ENCODE data around the gene TAP1.

The TAP1 gene

DNA sequence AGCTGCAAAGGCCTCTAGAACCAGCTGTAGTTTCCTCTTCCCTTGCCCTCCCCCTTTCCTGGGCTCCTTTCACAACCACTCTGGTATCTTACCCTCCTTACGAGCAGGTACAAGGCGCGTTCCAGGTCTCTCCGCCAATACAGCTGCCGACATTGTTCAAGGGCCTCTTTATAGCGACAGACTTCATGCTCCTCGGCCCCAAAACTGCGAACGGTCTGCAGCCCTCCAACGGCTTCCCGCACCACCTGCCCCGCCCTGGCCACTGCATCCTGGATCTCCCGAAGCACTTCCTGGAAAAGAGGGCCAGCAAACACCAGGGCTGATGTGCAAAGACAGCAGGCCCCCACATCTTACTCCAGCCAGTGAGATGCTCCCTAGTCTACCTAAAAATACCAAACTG, 21.0 kb downstream of the TAP1 start:
- TF ChIP-seq, protein P1, sequence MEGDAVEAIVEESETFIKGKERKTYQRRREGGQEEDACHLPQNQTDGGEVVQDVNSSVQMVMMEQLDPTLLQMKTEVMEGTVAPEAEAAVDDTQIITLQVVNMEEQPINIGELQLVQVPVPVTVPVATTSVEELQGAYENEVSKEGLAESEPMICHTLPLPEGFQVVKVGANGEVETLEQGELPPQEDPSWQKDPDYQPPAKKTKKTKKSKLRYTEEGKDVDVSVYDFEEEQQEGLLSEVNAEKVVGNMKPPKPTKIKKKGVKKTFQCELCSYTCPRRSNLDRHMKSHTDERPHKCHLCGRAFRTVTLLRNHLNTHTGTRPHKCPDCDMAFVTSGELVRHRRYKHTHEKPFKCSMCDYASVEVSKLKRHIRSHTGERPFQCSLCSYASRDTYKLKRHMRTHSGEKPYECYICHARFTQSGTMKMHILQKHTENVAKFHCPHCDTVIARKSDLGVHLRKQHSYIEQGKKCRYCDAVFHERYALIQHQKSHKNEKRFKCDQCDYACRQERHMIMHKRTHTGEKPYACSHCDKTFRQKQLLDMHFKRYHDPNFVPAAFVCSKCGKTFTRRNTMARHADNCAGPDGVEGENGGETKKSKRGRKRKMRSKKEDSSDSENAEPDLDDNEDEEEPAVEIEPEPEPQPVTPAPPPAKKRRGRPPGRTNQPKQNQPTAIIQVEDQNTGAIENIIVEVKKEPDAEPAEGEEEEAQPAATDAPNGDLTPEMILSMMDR (IDR thresholded peaks at IDR 0.05; ENCODE audit: extremely low read depth, insufficient read depth, missing control alignments), result no peak
- no peak for DNase-seq (ENCODE audit: low spot score)

DNA sequence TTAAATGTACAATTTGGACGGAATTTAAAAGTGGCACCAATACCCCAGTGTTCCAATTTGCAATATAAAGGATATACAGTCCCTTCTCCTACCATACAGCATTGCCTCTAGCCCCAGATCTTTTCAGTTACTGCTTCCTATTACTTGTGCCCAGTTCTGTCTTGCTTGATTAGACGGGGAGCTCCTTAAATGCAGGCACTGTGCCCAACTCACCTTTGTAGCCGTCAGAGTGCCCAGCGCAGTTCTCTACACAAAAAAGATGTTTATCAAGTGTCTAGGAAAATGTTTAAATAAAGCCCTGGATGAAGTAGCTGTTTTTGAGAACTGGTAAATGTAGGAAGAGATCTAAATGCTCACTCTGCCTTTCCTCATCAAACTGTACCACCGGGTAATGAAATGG, 22.6 kb downstream of the TAP1 start:
- in situ Hi-C loops (cut with MboI; ENCODE audit: low pct_unique_long_range_greater_than_20kb, low sequenced_read_pairs, unreplicated experiment), result no loop called here
- TF ChIP-seq, protein P1 (IDR thresholded peaks at IDR 0.05; ENCODE audit: extremely low read depth, insufficient read depth, missing control alignments), result no peak
- no peak for DNase-seq (ENCODE audit: low spot score)

More for the DNA sequence above, 21.0 kb downstream of the TAP1 start:
- in situ Hi-C loops (cut with MboI; ENCODE audit: low pct_unique_long_range_greater_than_20kb, low sequenced_read_pairs, unreplicated experiment), result no loop called here

DNA sequence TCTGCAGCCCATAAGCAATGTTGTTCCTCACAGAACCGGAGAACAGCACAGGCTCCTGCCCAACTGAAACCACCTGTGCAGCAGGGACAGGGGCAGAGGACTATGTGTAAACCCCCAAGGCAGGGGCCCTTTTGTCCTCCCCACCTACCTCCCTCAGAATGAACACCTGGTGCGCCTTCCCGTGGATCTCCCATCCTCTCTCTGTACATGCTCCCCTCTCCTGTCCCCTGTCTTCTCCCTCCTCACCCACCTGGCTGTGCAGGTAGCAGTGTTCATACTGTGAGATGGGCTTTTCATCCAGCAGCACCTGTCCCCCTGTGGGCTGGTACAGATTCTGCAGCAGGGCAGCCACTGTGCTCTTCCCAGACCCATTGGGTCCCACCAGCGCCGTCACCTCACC, 23.5 kb downstream of the TAP1 start:
- TF ChIP-seq, protein P1 (IDR thresholded peaks at IDR 0.05; ENCODE audit: extremely low read depth, insufficient read depth, missing control alignments), result no peak
- in situ Hi-C loops (cut with MboI; ENCODE audit: low pct_unique_long_range_greater_than_20kb, low sequenced_read_pairs, unreplicated experiment), result no loop called here
- DNase-seq (ENCODE audit: low spot score), result no peak

GRCh38 chr6:32829495-32829894, 24.0 kb downstream of the TAP1 start:
- in situ Hi-C loops (cut with MboI; ENCODE audit: low pct_unique_long_range_greater_than_20kb, low sequenced_read_pairs, unreplicated experiment), result no loop called here
- no peak for DNase-seq (ENCODE audit: low spot score)
- TF ChIP-seq, protein P1 (IDR thresholded peaks at IDR 0.05; ENCODE audit: extremely low read depth, insufficient read depth, missing control alignments), result no peak

DNA sequence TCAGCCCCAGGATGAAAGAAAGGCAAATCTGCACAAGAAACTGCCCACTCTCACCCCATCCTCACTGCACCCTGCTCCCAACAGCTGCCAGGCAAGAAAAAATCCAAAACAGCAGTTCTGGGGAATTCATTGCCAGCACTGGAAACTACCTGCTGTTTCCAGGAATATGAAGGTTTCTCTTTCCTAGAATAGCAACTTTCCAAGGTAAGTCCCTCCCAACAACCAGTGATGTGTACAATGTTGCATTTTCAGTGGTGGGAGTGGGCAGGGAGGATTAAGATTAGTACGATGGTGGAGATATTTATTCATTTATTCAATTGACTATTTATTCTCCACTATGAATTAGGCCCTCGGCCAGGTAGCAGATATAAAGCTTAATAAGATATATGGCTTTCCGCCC, 26.5 kb downstream of the TAP1 start:
- DNase-seq (ENCODE audit: low spot score), result no peak
- TF ChIP-seq, protein P1 (IDR thresholded peaks at IDR 0.05; ENCODE audit: extremely low read depth, insufficient read depth, missing control alignments), result no peak
- in situ Hi-C loops (cut with MboI; ENCODE audit: low pct_unique_long_range_greater_than_20kb, low sequenced_read_pairs, unreplicated experiment), result no loop called here

DNA sequence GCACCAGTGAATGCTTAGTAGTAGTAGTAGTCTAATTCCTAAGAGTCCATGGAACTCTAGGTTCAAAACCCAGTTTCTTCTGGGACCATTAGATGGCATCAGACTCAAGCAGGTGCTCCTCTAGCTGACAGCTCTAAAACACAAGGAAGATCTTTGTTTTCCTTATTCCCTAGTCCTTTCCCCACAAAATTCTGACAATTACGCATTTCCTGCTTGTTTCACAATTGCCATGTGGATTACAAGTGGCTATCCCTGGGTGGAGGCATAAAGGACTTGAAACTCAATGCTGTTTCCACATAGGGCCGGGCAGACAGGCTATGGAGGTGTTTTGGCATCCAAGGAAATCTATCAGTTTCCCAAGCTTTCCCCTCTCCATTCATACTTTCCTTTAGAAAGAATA, 27.5 kb downstream of the TAP1 start:
- TF ChIP-seq, protein P1 (IDR thresholded peaks at IDR 0.05; ENCODE audit: extremely low read depth, insufficient read depth, missing control alignments), result peak; percentile 15
- no peak for DNase-seq (ENCODE audit: low spot score)
- in situ Hi-C loops (cut with MboI; ENCODE audit: low pct_unique_long_range_greater_than_20kb, low sequenced_read_pairs, unreplicated experiment), result no loop called here

DNA sequence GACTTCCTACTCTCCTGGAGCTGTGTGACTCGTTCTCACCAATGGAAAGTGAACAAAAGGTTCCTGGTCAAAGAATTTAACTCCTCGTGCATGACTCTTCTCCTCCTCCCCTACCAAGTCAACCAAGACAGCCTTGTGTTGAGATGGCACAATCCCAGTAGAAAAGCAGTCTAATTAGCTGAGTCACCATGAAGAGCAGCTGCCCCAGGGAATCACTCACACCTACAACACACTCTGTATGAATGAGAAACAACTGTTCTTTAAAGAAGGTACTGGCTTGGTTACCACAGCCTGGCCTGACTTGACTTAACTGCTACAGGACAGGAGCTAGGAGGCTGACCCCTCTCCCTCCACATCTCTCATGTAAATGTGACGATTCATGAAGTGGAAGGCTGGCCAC, 33.8 kb downstream of the TAP1 start:
- no peak for DNase-seq (ENCODE audit: low spot score)
- in situ Hi-C loops (cut with MboI; ENCODE audit: low pct_unique_long_range_greater_than_20kb, low sequenced_read_pairs, unreplicated experiment), result no loop called here
- TF ChIP-seq, protein P1 (IDR thresholded peaks at IDR 0.05; ENCODE audit: extremely low read depth, insufficient read depth, missing control alignments), result no peak

Measured in GM13977 (cell line).